IgD-negative memory B cell (primary cell): ENCODE data around the gene ITK. TPM values are rescaled to one million over a fixed set of nuclear protein-coding genes. Genes with fewer than 3 reads are reported as not detected.
A peak's percentile ranks its signal among the peaks of the same experiment; 100 is the strongest.

Experiments
- H3K27ac Mint-ChIP-seq, 3 donors: one replicate each; pipeline ENCODE4 v1.8.0; 2020 to 2022; ENCODE audit warnings: mild to moderate bottlenecking in 3 of 3, mixed read lengths in 3 of 3, moderate library complexity in 1 of 3
- H3K27me3 Mint-ChIP-seq: one replicate; pipeline ENCODE4 v1.8.0; 2021; ENCODE audit warnings: mixed read lengths
- H3K36me3 Mint-ChIP-seq: one replicate; pipeline ENCODE4 v1.8.0; 2020; ENCODE audit warnings: mild to moderate bottlenecking, mixed read lengths
- H3K4me1 Mint-ChIP-seq, 3 donors: one replicate each; pipeline ENCODE4 v1.8.0; 2020 to 2022; ENCODE audit warnings: mixed read lengths in 3 of 3, mild to moderate bottlenecking in 1 of 3
- H3K4me3 Mint-ChIP-seq, 4 donors: one replicate each; pipeline ENCODE4 v1.8.0; 2020 to 2022; ENCODE audit warnings: mild to moderate bottlenecking in 4 of 4, mixed read lengths in 4 of 4, moderate library complexity in 3 of 4
- H3K9me3 Mint-ChIP-seq, 3 donors: one replicate each; pipeline ENCODE4 v1.8.0; 2020 to 2021; ENCODE audit warnings: mixed read lengths in 3 of 3, mild to moderate bottlenecking in 1 of 3
- polyA plus RNA-seq: library from polyadenylated mRNA; unstranded; fragments of 300-500 nt; fragmentation: Illumina TruSeq; gene quantifications from one replicate; pipeline ENCODE4 v1.2.3, GENCODE V29; 2021

The ITK gene
- polyA plus RNA-seq, 1 donor from 2014 or later = 5.6 TPM

GRCh38 chr5:157303023-157303422, 122.4 kb downstream of the ITK start:
- H3K4me1 Mint-ChIP-seq = peaks cover 11 to 24% (median 19%) of the 10 kb centered on the region in 3 donors
- no peaks in the 10 kb centered on the region for H3K9me3 Mint-ChIP-seq
- H3K36me3 Mint-ChIP-seq = peaks cover 9% of the 10 kb centered on the region
- H3K27me3 Mint-ChIP-seq = no peaks in the 10 kb centered on the region
- H3K27ac Mint-ChIP-seq = peak overlapping the region; percentile 59 to 80 (median 59)
- H3K4me3 Mint-ChIP-seq = no peak overlapping the region

- peak overlapping the region in 2 of 3 donors; percentile 80 to 84 for H3K27ac Mint-ChIP-seq
- H3K36me3 Mint-ChIP-seq = peaks cover 9% of the 10 kb centered on the region
- H3K4me1 Mint-ChIP-seq = peaks cover 12 to 29% (median 24%) of the 10 kb centered on the region in 3 donors
- no peak overlapping the region for H3K4me3 Mint-ChIP-seq
- H3K27me3 Mint-ChIP-seq = no peaks in the 10 kb centered on the region
- no peaks in the 10 kb centered on the region for H3K9me3 Mint-ChIP-seq
These were observed 123.2 kb downstream of the ITK start for GRCh38 chr5:157303667-157304327.

Other genes with a start within 250 kb of the ITK start
- not detected for gene TIMD4, start 217.6 kb upstream of the ITK start, polyA plus RNA-seq
- not detected for gene HAVCR1, start 121.7 kb upstream of the ITK start, polyA plus RNA-seq
- 1.8 TPM for gene HAVCR2, start 71.8 kb upstream of the ITK start, polyA plus RNA-seq
- 18.6 TPM for gene MED7, start 38.0 kb upstream of the ITK start, polyA plus RNA-seq
- not detected for gene GARIN3, start 14.6 kb upstream of the ITK start, polyA plus RNA-seq
- gene CYFIP2, start 85.3 kb downstream of the ITK start, polyA plus RNA-seq = 366 TPM